Ishikawa (cell line): Measurements from ENCODE around the gene TNRC6B.

Source experiments
- CEBPB ChIP-seq: IDR thresholded peaks from 2 replicates; pipeline ENCODE4 v1.6.1; 2012
- CREB1 ChIP-seq: IDR thresholded peaks from 2 replicates; pipeline ENCODE4 v1.6.1; 2012; ENCODE audit warnings: low read depth
- EP300 ChIP-seq: IDR thresholded peaks from 2 replicates; pipeline ENCODE4 v1.6.1; 2012; ENCODE audit warnings: borderline replicate concordance
- FOXM1 ChIP-seq: IDR thresholded peaks from 2 replicates; pipeline ENCODE4 v1.6.1; 2012; ENCODE audit warnings: low read depth, borderline replicate concordance
- MAX ChIP-seq: IDR thresholded peaks from 2 replicates; pipeline ENCODE4 v1.6.1; 2012
- NFIC ChIP-seq: IDR thresholded peaks from 2 replicates; pipeline ENCODE4 v1.6.1; 2012
- RAD21 ChIP-seq: IDR thresholded peaks from 2 replicates; pipeline ENCODE4 v1.6.1; 2012; ENCODE audit warnings: low read depth
- REST ChIP-seq: IDR thresholded peaks from 2 replicates; pipeline ENCODE4 v1.6.1; 2012; ENCODE audit warnings: low read depth, mild to moderate bottlenecking
- TAF1 ChIP-seq: IDR thresholded peaks from 2 replicates; pipeline ENCODE4 v1.6.1; 2012; ENCODE audit warnings: low read depth, mild to moderate bottlenecking

GRCh38 chr22:40216041-40216756, 38.5 kb downstream of the TNRC6B start:
- no peak for TF ChIP-seq RAD21
- no peak for TF ChIP-seq REST
- TF ChIP-seq EP300, result no peak
- no peak for TF ChIP-seq MAX
- TF ChIP-seq CREB1, result no peak
- TF ChIP-seq CEBPB, result no peak
- no peak for TF ChIP-seq NFIC
- TF ChIP-seq TAF1, result no peak
- TF ChIP-seq FOXM1, result no peak
